Fibroblast of mammary gland (primary cell): ENCODE results near the gene IGF2BP2.
"Not testable (repeated sequence)": the region's sequence is repeated elsewhere in the genome, so short reads cannot be mapped to it uniquely, and the experiment has no call there.

Source experiments
- DNase-seq: peaks from one replicate; pipeline ENCODE4 v3.0.0-alpha.2; 2010; ENCODE audit warnings: low read depth
- H3K4me3 ChIP-seq: 2 replicates; pipeline ENCODE4 v1.5.1; 2011; ENCODE audit warnings: low read depth, mild to moderate bottlenecking, low read length, moderate library complexity; ENCODE audit not compliant: control insufficient read depth
- TF ChIP-seq, protein P1 (sequence below): conservative IDR thresholded peaks from 2 replicates; pipeline ENCODE4 v1.5.1; 2011; ENCODE audit warnings: low read depth, low read length, inconsistent platforms; ENCODE audit not compliant: control insufficient read depth, insufficient read depth

The IGF2BP2 gene

DNA sequence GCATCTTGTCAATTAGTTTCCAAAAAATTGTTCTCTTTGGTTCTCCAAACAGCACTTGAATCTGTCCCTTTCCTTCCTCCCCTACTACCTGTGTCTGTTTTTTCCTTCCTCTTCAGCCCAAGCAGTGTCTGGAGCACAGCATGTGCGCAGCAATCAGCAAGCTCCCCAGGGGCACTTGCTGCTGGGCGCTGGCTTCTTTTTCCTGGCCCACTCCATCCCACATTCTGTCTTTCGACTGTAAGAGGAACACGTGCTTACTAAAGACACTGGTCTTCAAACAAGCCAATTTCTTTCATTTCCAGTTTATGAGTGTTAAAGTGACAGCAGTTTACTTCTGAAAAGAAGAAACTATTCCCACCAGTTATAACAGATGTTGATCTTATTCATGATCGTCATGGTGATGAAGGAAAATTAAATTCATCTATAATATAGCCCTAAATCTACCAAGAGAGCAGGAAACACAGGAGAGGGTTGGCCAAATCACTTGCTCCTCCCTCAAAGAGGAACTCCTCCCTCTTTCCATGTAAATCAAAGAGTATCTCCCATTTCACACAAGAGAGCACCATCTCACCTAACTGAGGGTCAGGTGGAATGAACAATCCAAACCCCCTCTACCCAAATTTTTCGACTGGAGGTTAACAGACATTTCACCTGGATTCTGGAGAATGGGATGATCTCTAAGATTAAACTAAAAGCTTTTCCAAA is 115.4 kb downstream of the IGF2BP2 start:
- DNase-seq = no peak
- H3K4me3 ChIP-seq = no peak overlapping the region
- TF ChIP-seq, protein P1, sequence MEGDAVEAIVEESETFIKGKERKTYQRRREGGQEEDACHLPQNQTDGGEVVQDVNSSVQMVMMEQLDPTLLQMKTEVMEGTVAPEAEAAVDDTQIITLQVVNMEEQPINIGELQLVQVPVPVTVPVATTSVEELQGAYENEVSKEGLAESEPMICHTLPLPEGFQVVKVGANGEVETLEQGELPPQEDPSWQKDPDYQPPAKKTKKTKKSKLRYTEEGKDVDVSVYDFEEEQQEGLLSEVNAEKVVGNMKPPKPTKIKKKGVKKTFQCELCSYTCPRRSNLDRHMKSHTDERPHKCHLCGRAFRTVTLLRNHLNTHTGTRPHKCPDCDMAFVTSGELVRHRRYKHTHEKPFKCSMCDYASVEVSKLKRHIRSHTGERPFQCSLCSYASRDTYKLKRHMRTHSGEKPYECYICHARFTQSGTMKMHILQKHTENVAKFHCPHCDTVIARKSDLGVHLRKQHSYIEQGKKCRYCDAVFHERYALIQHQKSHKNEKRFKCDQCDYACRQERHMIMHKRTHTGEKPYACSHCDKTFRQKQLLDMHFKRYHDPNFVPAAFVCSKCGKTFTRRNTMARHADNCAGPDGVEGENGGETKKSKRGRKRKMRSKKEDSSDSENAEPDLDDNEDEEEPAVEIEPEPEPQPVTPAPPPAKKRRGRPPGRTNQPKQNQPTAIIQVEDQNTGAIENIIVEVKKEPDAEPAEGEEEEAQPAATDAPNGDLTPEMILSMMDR = no peak

DNA sequence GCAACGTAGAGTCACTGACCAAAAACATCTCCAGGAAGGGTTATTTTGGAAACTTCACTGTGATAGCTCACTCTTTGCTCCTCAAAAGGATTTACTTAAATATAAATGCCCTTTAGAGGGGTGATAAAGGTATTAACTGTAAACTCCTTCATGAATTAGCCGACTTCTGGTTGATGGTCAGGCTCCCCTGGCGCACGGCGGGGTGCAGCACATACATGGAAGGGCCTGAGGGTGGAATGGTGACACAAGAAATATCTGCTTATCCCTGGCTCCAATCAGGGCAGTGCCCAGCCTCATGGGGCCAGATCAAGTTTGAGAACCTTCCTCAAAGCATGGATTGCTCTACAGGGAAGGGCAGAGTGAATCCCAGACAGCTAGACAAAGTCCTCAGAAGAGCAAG is 116.5 kb downstream of the IGF2BP2 start:
- H3K4me3 ChIP-seq = no peak overlapping the region
- DNase-seq = no peak
- TF ChIP-seq, protein P1 = no peak

DNA sequence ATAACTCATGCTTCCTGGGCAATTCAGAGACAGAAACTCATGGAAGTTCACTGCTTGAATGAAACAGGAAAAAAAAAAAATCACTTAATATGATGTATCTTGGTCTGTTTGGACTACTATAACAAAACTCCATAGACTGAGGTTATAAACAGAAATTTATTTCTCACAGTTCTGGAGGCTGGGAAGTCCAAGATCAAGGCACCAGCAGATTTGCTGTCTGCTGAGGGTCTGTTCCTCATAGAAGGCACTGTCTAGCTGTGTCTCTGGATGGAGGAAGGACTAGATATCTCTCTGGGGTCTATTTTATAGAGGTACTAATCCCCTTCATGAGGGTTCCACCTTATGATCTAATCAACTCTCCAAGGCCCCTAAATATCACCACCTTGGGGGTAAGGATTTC is 119.3 kb downstream of the IGF2BP2 start:
- DNase-seq = no peak
- TF ChIP-seq, protein P1 = no peak

DNA sequence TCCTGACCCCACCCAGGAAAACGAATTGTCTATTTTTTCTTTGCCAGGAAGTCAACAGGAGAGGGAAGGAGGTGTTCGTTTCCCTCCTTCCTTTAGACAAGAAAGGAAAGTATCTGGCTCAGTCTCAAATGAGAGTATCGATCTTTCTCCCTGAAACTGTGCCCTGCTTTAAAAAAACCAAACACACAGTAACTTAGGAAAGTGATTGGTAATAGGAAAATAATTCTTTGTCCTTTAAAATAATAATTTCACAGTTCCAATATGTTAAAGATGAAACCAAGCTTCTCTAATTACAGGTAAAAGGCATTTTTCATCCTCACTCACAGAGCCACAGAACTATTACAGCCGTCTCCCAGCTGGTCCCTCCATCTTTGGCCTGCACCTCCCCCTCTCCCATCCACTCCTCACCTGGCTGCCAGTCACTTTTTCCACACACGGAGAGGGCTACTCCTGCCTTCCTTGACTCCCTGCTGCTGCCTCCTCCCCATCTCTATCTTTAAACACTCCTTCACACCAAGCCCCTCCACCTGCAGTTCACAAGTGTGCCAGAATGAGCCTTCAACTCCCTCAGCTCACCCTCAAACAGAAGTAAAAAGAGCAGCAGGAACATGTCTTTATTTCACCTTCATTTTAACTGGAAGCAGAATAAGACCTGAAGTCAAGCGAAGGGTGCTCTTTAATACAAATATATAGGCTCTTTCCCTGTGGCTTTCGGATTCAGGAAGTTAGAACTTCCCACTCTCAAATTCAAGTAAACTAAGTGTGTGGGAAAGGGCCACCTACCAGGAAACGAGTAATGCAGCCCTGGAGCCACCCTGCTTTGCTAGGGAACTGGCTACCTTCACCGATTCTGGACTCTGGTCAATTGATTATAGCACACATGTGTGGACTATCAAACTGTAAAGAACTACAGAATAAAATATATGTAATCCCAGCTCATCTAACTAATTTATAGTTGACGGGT is 122.3 kb downstream of the IGF2BP2 start:
- H3K4me3 ChIP-seq = no peak overlapping the region
- TF ChIP-seq, protein P1 = no peak
- DNase-seq = no peak

More for the DNA sequence above, 119.3 kb downstream of the IGF2BP2 start:
- H3K4me3 ChIP-seq = no peak overlapping the region

DNA sequence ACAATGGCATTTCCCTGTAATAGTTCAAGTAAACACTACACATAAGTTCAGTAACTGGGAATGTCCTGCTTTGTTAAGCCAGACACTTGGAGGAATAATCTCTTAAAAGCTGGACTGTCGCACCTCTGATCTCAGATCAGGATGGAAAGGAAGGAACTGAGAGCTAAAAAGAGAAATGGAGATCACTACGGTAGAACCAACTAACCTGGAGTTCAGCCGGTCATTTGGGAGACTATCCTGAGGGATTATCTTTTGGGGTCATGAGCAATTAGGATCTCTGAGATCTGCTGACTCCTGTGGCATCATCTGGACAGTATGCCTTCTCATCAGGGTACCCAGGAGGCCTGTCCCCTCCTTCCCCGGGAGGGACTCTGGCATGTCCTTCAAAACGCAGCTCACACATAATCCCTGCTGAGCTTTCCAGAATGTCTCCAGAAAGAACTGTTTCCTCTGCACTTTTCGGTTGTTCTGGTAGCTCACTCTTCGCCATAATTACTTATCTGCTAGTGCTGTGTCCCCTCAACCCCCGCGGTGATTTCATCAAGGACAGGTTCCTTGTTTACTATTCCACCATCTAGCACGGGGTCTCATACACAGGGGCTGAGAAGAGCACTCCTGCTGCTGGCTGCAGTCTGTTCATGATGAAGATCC is 123.1 kb downstream of the IGF2BP2 start:
- DNase-seq = no peak
- H3K4me3 ChIP-seq = no peak overlapping the region
- TF ChIP-seq, protein P1 = no peak

DNA sequence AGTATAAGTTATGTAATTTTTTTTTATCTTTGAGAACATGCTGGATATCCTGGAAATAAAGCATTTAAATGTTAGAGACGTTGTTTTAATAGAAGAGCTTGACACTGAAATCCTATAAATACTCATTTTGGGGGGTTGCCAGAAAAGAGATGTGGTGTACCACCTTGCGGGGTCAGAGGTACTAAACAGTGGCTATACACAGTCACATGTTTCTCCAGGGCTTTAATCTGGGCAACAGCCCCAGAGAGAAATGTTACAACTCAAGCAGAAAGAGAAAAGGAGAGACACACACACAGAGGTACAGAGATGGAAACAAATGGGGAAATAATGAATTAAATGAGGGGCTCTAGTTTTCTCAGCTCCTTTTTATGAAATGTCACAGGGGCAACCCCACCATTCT is 124.9 kb downstream of the IGF2BP2 start:
- TF ChIP-seq, protein P1 = no peak
- no peak overlapping the region for H3K4me3 ChIP-seq
- no peak for DNase-seq

DNA sequence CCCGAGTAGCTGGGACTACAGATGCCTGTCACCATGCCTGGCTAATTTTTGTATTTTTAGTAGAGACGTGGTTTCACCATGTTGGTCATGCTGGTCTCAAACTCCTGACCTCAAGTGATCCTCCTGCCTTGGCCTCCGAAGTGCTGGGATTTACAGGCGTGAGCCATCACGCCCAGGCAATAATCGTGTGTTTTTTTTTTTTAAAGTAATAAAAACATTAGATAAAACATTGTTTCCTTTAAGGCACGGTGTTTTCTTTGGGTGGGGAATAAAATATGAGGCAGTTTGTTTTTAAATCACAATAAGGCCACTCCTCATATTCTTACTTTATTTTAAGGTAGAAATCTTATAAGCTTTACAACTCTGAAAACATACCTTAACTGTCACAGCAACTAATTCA is 127.6 kb downstream of the IGF2BP2 start:
- H3K4me3 ChIP-seq, DNase-seq: not testable (repeated sequence)
